Measurements from ENCODE around the gene C11orf68. TPM values are rescaled to one million over a fixed set of nuclear protein-coding genes. Genes with fewer than 3 reads are reported as not detected.

The C11orf68 gene
- total RNA-seq, 4 donors from 2014 or later = 5.8 to 15.6 (median 10.6) TPM

- Histone ChIP-seq H3K4me1 (peaks cover 14 to 51% (median 16%) of the 10 kb centered on the region in 3 donors), H3K36me3 (peaks cover 17 to 45% (median 21%) of the 10 kb centered on the region in 3 donors), H3K27me3 (no peaks in the 10 kb centered on the region), H3K9me3 (no peaks in the 10 kb centered on the region), H3K4me3 (no peak overlapping the region), H3K27ac (no peak overlapping the region)
- TF ChIP-seq CTCF (IDR thresholded peaks at IDR 0.05) = no peak
- TF ChIP-seq POLR2A (IDR thresholded peaks at IDR 0.05) = no peak
- no peak for DNase-seq
- 89 to 92% methylated on average over 2 to 3 of the region's 3 CpGs for WGBS, 2 donors
- intact Hi-C loops (cut with DNase I) = no loop called here
Measured at GRCh38 chr11:65868907-65869306, 50.0 kb downstream of the C11orf68 start.

GRCh38 chr11:65868076-65868667, 50.7 kb downstream of the C11orf68 start:
- WGBS, 2 donors = 82% methylated on average over 10 of the region's 19 CpGs; no CpG with 5 or more reads in 1 of the 2 donors
- H3K4me1 ChIP-seq = peaks cover 10 to 50% (median 14%) of the 10 kb centered on the region in 3 donors
- no peak for TF ChIP-seq POLR2A (IDR thresholded peaks at IDR 0.05)
- no peak for TF ChIP-seq CTCF (IDR thresholded peaks at IDR 0.05)
- peaks cover 17 to 52% (median 26%) of the 10 kb centered on the region in 3 donors for H3K36me3 ChIP-seq
- no peak for DNase-seq
- intact Hi-C loops (cut with DNase I) = no loop called here
- no peaks in the 10 kb centered on the region for H3K9me3 ChIP-seq
- H3K4me3 ChIP-seq = no peak overlapping the region
- no peak overlapping the region for H3K27ac ChIP-seq
- H3K27me3 ChIP-seq = no peaks in the 10 kb centered on the region

GRCh38 chr11:65867284-65868071, 51.4 kb downstream of the C11orf68 start:
- Histone ChIP-seq H3K4me3 (no peak overlapping the region), H3K27me3 (no peaks in the 10 kb centered on the region), H3K27ac (no peak overlapping the region), H3K4me1 (peaks cover 3 to 49% (median 11%) of the 10 kb centered on the region in 3 donors), H3K36me3 (peaks cover 17 to 59% (median 31%) of the 10 kb centered on the region in 3 donors), H3K9me3 (no peaks in the 10 kb centered on the region)
- TF ChIP-seq CTCF (IDR thresholded peaks at IDR 0.05) = no peak
- TF ChIP-seq POLR2A (IDR thresholded peaks at IDR 0.05) = no peak
- DNase-seq = no peak
- intact Hi-C loops (cut with DNase I) = no loop called here
- WGBS, 2 donors = 68 to 84% methylated on average over 13 to 20 of the region's 29 CpGs

Other genes starting within 250 kb of the C11orf68 start
- gene KAT5, start 206.8 kb downstream of the C11orf68 start, total RNA-seq = 10 to 100 TPM; 38.2 to 64.7 (median 51.1) TPM
- gene RNASEH2C, start 198.3 kb downstream of the C11orf68 start, total RNA-seq = 10 to 100 TPM; 39.9 to 59.5 (median 50.8) TPM
- gene AP5B1, start 138.1 kb downstream of the C11orf68 start, total RNA-seq = 10 to 100 TPM; 16.4 to 38.5 (median 23.3) TPM
- gene OVOL1, start 132.0 kb downstream of the C11orf68 start, total RNA-seq = 10 to 100 TPM; 26.5 to 90.9 (median 55.3) TPM
- gene SNX32, start 85.1 kb downstream of the C11orf68 start, total RNA-seq = under 1 TPM in 1 of 4 donors, not detected in 3; 0.38 TPM
- 100 to 1,000 TPM; 453 to 833 (median 750) TPM for gene CFL1, start 60.9 kb downstream of the C11orf68 start, total RNA-seq
- gene MUS81, start 58.6 kb downstream of the C11orf68 start, total RNA-seq = 10 to 100 TPM; 17.6 to 36.2 (median 31.1) TPM
- 10 to 100 TPM in 2 of 4 donors, 1 to 10 TPM in 2; 3.6 to 29.0 (median 10.2) TPM for gene EFEMP2, start 46.3 kb downstream of the C11orf68 start, total RNA-seq
- 1 to 10 TPM in 3 of 4 donors, under 1 TPM in 1; 0.21 to 3.6 (median 1.8) TPM for gene CTSW, start 39.2 kb downstream of the C11orf68 start, total RNA-seq
- gene FIBP, start 30.6 kb downstream of the C11orf68 start, total RNA-seq = 10 to 100 TPM; 35.7 to 60.1 (median 38.4) TPM
- gene CCDC85B, start 28.4 kb downstream of the C11orf68 start, total RNA-seq = 10 to 100 TPM; 16.0 to 34.3 (median 28.0) TPM
- gene FOSL1, start 18.7 kb downstream of the C11orf68 start, total RNA-seq = 10 to 100 TPM; 11.9 to 72.7 (median 35.6) TPM
- gene DRAP1, start 364 bp upstream of the C11orf68 start, total RNA-seq = 100 to 1,000 TPM in 1 of 4 donors, 10 to 100 TPM in 3; 69.6 to 138 (median 76.8) TPM
- not detected for gene TSGA10IP, start 26.4 kb upstream of the C11orf68 start, total RNA-seq
- gene SART1, start 42.7 kb upstream of the C11orf68 start, total RNA-seq = 10 to 100 TPM; 27.6 to 35.0 (median 33.1) TPM
- 10 to 100 TPM; 24.7 to 43.2 (median 30.0) TPM for gene EIF1AD, start 83.1 kb upstream of the C11orf68 start, total RNA-seq
- 10 to 100 TPM; 29.1 to 52.3 (median 41.9) TPM for gene BANF1, start 83.4 kb upstream of the C11orf68 start, total RNA-seq
- 10 to 100 TPM; 14.6 to 58.5 (median 15.1) TPM for gene CST6, start 92.9 kb upstream of the C11orf68 start, total RNA-seq
- not detected for gene CATSPER1, start 107.4 kb upstream of the C11orf68 start, total RNA-seq
- gene GAL3ST3, start 130.1 kb upstream of the C11orf68 start, total RNA-seq = not detected
- 100 to 1,000 TPM in 1 of 4 donors, 10 to 100 TPM in 3; 87.8 to 112 (median 93.5) TPM for gene SF3B2, start 133.3 kb upstream of the C11orf68 start, total RNA-seq
- gene PACS1, start 151.2 kb upstream of the C11orf68 start, total RNA-seq = 10 to 100 TPM; 17.9 to 37.6 (median 25.4) TPM